ENCODE measurements around the gene CDH13. TPM values are rescaled to one million over a fixed set of nuclear protein-coding genes. Genes with fewer than 3 reads are reported as not detected.

CDH13 gene
- polyA plus RNA-seq, 2 of the 4 experiments (the other 2 are of a cell fraction), result not detected

DNA sequence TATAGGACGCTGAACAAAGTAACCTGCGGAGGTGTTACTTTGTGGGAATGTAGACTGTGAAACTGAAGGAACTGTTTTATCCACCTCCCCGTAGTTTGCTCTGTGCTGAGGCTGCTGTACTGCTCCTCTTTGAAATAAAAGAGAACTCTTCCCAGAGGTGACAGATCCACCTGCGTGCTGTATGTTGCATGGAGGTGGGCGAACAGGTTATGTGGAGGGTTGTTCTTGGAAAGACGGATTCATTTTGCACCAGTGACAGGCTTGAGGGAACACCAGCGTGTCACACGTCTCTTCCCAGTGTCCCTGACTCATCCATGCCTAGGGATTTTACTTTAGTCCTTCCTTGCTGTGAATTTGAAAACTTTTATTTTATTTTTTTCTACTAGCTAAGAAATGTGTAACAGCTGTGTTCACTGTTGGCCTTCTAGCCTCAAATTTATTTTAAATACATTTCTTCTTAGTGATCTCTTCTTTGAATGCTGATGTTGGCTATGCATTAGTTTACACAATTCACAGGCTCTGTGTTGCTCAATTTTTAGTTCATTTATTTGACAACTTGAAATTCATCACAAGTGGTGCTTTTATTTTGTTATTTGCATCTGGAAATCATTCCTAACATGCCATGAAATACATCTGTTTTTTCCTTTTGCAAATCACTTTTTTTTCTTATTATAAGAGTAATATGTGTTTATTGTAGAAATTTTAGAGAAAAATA is 512.4 kb downstream of the CDH13 start:
- no peak overlapping the region for H3K27ac ChIP-seq
- ATAC-seq (no peak), DNase-seq (ENCODE audit: low read depth in 1 of 2, low spot score in 1 of 2) (no peak), FAIRE-seq (no peak)
- WGBS (ENCODE audit: missing lambda C conversion rate), result 30% methylated on average over 8 of the region's 8 CpGs
- no peaks in the 10 kb centered on the region for H3K4me1 ChIP-seq
- H3K4me2 ChIP-seq, result no peak overlapping the region
- TF ChIP-seq RNF2 (IDR thresholded peaks at IDR 0.05; ENCODE audit: borderline replicate concordance, low read depth) (no peak), CEBPB (IDR thresholded peaks at IDR 0.05) (no peak), MAFK (IDR thresholded peaks at IDR 0.05; ENCODE audit: partially characterized antibody) (no peak), ZSCAN20 (CRISPR knock-in tag; IDR thresholded peaks at IDR 0.05) (no peak), PHF8 (IDR thresholded peaks at IDR 0.05; ENCODE audit: borderline replicate concordance, low read depth) (no peak), RARB (CRISPR knock-in tag; IDR thresholded peaks at IDR 0.05) (no peak), SMC3 (IDR thresholded peaks at IDR 0.05) (no peak), CHD4 (IDR thresholded peaks at IDR 0.05; ENCODE audit: borderline replicate concordance) (no peak), NPAS2 (CRISPR knock-in tag; IDR thresholded peaks at IDR 0.05; ENCODE audit: borderline replicate concordance) (no peak)
- TF ChIP-seq, protein P1, sequence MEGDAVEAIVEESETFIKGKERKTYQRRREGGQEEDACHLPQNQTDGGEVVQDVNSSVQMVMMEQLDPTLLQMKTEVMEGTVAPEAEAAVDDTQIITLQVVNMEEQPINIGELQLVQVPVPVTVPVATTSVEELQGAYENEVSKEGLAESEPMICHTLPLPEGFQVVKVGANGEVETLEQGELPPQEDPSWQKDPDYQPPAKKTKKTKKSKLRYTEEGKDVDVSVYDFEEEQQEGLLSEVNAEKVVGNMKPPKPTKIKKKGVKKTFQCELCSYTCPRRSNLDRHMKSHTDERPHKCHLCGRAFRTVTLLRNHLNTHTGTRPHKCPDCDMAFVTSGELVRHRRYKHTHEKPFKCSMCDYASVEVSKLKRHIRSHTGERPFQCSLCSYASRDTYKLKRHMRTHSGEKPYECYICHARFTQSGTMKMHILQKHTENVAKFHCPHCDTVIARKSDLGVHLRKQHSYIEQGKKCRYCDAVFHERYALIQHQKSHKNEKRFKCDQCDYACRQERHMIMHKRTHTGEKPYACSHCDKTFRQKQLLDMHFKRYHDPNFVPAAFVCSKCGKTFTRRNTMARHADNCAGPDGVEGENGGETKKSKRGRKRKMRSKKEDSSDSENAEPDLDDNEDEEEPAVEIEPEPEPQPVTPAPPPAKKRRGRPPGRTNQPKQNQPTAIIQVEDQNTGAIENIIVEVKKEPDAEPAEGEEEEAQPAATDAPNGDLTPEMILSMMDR (IDR thresholded peaks at IDR 0.05), result no peak
- ChIA-PET POLR2A (no interaction called here), CTCF (no interaction called here)
- no peaks in the 10 kb centered on the region for H3K9me3 ChIP-seq
- H3K4me3 ChIP-seq, result no peak overlapping the region

DNA sequence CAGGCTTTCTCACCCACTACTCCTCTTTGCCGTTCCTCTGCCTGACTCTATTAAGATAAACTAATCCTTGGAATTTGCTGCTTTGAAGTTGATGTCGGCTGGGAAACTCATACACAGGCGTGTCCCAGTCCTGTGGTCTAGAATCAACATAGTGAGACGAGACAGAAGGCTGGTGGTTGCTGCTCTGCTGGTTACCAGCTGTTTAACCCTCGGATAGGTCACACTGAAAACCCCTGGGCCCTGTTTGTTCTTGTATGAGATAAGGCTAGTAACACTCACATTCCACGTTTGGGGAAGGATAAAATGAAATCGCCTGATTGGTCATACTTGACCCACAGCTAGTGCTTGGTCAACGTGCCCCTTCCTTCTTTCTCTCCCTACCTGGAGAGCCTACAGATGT is 517.0 kb downstream of the CDH13 start:
- ChIA-PET CTCF (no interaction called here), POLR2A (no interaction called here)
- Histone ChIP-seq H3K27ac (no peak overlapping the region), H3K4me3 (no peak overlapping the region), H3K9me3 (no peaks in the 10 kb centered on the region), H3K4me2 (no peak overlapping the region), H3K4me1 (no peaks in the 10 kb centered on the region)
- WGBS (ENCODE audit: missing lambda C conversion rate), result 3% methylated on average over 8 of the region's 8 CpGs
- ATAC-seq (no peak), DNase-seq (ENCODE audit: low read depth in 1 of 2, low spot score in 1 of 2) (no peak), FAIRE-seq (no peak)
- TF ChIP-seq, protein P1 (IDR thresholded peaks at IDR 0.05), result no peak
- TF ChIP-seq RAD21 (conservative IDR thresholded peaks at IDR 0.05 in 1 of 2, IDR thresholded peaks at IDR 0.05 in 1 of 2), result no peak
- no peak for TF ChIP-seq HDAC2 (IDR thresholded peaks at IDR 0.05)
- TF ChIP-seq, protein P2, sequence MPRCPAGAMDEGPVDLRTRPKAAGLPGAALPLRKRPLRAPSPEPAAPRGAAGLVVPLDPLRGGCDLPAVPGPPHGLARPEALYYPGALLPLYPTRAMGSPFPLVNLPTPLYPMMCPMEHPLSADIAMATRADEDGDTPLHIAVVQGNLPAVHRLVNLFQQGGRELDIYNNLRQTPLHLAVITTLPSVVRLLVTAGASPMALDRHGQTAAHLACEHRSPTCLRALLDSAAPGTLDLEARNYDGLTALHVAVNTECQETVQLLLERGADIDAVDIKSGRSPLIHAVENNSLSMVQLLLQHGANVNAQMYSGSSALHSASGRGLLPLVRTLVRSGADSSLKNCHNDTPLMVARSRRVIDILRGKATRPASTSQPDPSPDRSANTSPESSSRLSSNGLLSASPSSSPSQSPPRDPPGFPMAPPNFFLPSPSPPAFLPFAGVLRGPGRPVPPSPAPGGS (IDR thresholded peaks at IDR 0.05), result no peak

DNA sequence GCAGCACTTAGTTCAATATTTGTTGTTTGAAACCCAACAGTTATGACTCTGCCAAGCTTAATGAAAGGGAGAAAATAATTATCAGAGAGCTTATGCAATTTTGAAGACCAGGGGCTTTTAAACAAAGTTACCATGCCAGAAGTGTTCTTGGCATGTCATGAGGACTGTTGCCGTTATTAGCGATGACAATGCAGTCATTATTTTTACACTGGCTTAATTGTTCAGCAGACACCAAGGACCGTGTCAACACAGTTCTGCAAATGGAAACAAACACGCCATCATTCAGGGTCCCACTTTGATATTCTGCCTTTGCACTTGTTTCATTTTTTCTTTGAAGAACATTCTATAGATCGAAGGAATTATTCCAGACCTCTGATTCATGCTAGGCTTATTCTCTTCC is 518.5 kb downstream of the CDH13 start:
- ATAC-seq, result no peak
- no peak overlapping the region for H3K4me3 ChIP-seq
- no peak overlapping the region for H3K27ac ChIP-seq
- no peaks in the 10 kb centered on the region for H3K4me1 ChIP-seq
- no peaks in the 10 kb centered on the region for H3K9me3 ChIP-seq
- H3K4me2 ChIP-seq, result no peak overlapping the region
- ChIA-PET POLR2A (no interaction called here), CTCF (no interaction called here)
- no peak for FAIRE-seq
- no peak for DNase-seq (ENCODE audit: low read depth in 1 of 2, low spot score in 1 of 2)
- WGBS (ENCODE audit: missing lambda C conversion rate), result 8% methylated on average over 5 of the region's 5 CpGs
- TF ChIP-seq MYC (IDR thresholded peaks at IDR 0.05; ENCODE audit: borderline replicate concordance, low read length), result no peak
- TF ChIP-seq, protein P3, sequence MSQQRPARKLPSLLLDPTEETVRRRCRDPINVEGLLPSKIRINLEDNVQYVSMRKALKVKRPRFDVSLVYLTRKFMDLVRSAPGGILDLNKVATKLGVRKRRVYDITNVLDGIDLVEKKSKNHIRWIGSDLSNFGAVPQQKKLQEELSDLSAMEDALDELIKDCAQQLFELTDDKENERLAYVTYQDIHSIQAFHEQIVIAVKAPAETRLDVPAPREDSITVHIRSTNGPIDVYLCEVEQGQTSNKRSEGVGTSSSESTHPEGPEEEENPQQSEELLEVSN (IDR thresholded peaks at IDR 0.05; ENCODE audit: borderline replicate concordance, low read depth), result no peak
- no peak for TF ChIP-seq TFCP2L1 (CRISPR knock-in tag; IDR thresholded peaks at IDR 0.05)
- TF ChIP-seq JUNB (IDR thresholded peaks at IDR 0.05), result no peak
- no peak for TF ChIP-seq FOSB (CRISPR knock-in tag; IDR thresholded peaks at IDR 0.05)
- no peak for TF ChIP-seq JUN (IDR thresholded peaks at IDR 0.05)
- no peak for TF ChIP-seq ZC3H11A (IDR thresholded peaks at IDR 0.05)
- no peak for TF ChIP-seq KDM5A (IDR thresholded peaks at IDR 0.05)
- TF ChIP-seq, protein P4, sequence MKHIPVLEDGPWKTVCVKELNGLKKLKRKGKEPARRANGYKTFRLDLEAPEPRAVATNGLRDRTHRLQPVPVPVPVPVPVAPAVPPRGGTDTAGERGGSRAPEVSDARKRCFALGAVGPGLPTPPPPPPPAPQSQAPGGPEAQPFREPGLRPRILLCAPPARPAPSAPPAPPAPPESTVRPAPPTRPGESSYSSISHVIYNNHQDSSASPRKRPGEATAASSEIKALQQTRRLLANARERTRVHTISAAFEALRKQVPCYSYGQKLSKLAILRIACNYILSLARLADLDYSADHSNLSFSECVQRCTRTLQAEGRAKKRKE (CRISPR knock-in tag; IDR thresholded peaks at IDR 0.05; ENCODE audit: low read depth), result no peak
- TF ChIP-seq GATA3 (IDR thresholded peaks at IDR 0.05; ENCODE audit: borderline replicate concordance), result no peak
- TF ChIP-seq, protein P5, sequence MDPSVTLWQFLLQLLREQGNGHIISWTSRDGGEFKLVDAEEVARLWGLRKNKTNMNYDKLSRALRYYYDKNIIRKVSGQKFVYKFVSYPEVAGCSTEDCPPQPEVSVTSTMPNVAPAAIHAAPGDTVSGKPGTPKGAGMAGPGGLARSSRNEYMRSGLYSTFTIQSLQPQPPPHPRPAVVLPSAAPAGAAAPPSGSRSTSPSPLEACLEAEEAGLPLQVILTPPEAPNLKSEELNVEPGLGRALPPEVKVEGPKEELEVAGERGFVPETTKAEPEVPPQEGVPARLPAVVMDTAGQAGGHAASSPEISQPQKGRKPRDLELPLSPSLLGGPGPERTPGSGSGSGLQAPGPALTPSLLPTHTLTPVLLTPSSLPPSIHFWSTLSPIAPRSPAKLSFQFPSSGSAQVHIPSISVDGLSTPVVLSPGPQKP (IDR thresholded peaks at IDR 0.05; ENCODE audit: low read depth, low read length), result no peak
- TF ChIP-seq CEBPB (IDR thresholded peaks at IDR 0.05), result no peak
- no peak for TF ChIP-seq CBX8 (IDR thresholded peaks at IDR 0.05)
- TF ChIP-seq, protein P6, sequence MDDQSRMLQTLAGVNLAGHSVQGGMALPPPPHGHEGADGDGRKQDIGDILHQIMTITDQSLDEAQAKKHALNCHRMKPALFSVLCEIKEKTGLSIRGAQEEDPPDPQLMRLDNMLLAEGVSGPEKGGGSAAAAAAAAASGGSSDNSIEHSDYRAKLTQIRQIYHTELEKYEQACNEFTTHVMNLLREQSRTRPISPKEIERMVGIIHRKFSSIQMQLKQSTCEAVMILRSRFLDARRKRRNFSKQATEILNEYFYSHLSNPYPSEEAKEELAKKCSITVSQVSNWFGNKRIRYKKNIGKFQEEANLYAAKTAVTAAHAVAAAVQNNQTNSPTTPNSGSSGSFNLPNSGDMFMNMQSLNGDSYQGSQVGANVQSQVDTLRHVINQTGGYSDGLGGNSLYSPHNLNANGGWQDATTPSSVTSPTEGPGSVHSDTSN (IDR thresholded peaks at IDR 0.05), result no peak
